B cell (primary cell): ENCODE data around the gene ELOB. TPM values are rescaled to one million over a fixed set of nuclear protein-coding genes. Genes with fewer than 3 reads are reported as not detected.

Experiments
- ATAC-seq: fragments of 200-7000 bp; cut with Tn5 transposase; one replicate; pipeline ENCODE4 v1.10.0; 2021; ENCODE audit warnings: low read depth, mild to moderate bottlenecking, moderate number of reproducible peaks, moderate library complexity
- CTCF ChIA-PET: fragments of 350-600 bp; sonication (Branson Sonifier 250); formaldehyde crosslinking; loops from one replicate; lab custom pipeline; 2021; ENCODE audit warnings: antibody characterized with exemption, inconsistent platforms; lab: Charles Lee
- POLR2A ChIA-PET: fragments of 350-600 bp; sonication (Branson Sonifier 250); formaldehyde crosslinking; loops from one replicate; lab custom pipeline; 2021; ENCODE audit warnings: antibody characterized with exemption; lab: Charles Lee
- DNase-seq: peaks from one replicate; pipeline ENCODE4 v3.0.0; 2013
- H2AFZ ChIP-seq: 2 replicates; pipeline ENCODE4 v1.6.1; 2012; ENCODE audit warnings: mild to moderate bottlenecking, low read depth, low read length; ENCODE audit not compliant: insufficient read depth, poor library complexity, severe bottlenecking
- H3K27ac ChIP-seq, 2 donors: 1 replicate in 1 of 2; 2 replicates in 1 of 2; pipeline ENCODE4 v1.5.1; 2012 to 2013; ENCODE audit warnings: low read length in 2 of 2, mild to moderate bottlenecking in 2 of 2, moderate library complexity in 1 of 2
- H3K27me3 ChIP-seq, 4 experiments: fragments of 200-600 bp in 1 of 4; sonication (generic) in 1 of 4; replicated peaks in 1 of 4; 1 replicate in 2 of 4; 2 replicates in 2 of 4; pipeline versions ENCODE4 v1.6.1 to v1.7.0; 2013 to 2016; ENCODE audit warnings: low read length in 3 of 4, mild to moderate bottlenecking in 2 of 4, mixed read lengths in 1 of 4, moderate library complexity in 1 of 4; ENCODE audit not compliant: insufficient read depth in 4 of 4, control insufficient read depth in 3 of 4; ENCODE audit errors: control extremely low read depth in 1 of 4
- H3K36me3 ChIP-seq, 2 experiments: replicated peaks in 1 of 2; 1 replicate in 1 of 2; 2 replicates in 1 of 2; pipeline versions ENCODE4 v1.6.1 to v1.7.1; 2013; ENCODE audit warnings: low read length in 1 of 2; ENCODE audit not compliant: insufficient read depth in 2 of 2, control insufficient read depth in 1 of 2; ENCODE audit errors: control extremely low read depth in 1 of 2, extremely low read depth in 1 of 2
- H3K4me1 ChIP-seq, 2 donors: fragments of 200-600 bp in 1 of 2; sonication (generic) in 1 of 2; 1 replicate in 1 of 2; 2 replicates in 1 of 2; pipeline versions ENCODE4 v1.5.1 to v1.6.1; 2013 to 2017; ENCODE audit warnings: low read length in 2 of 2; ENCODE audit not compliant: control insufficient read depth in 2 of 2, insufficient read depth in 2 of 2
- H3K4me2 ChIP-seq: replicated peaks from 2 replicates; pipeline ENCODE3; 2012; ENCODE audit warnings: mild to moderate bottlenecking, low read depth, low read length; ENCODE audit not compliant: poor library complexity, severe bottlenecking
- H3K4me3 ChIP-seq, 5 experiments: fragments of 200-600 bp in 1 of 5; sonication (generic) in 1 of 5; 1 replicate in 3 of 5; 2 replicates in 2 of 5; pipeline versions ENCODE4 v1.5.1 to v1.7.0; 2011 to 2016; ENCODE audit warnings: low read length in 4 of 5, mild to moderate bottlenecking in 4 of 5, low read depth in 2 of 5, control low read depth in 1 of 5, moderate library complexity in 1 of 5; ENCODE audit not compliant: insufficient read depth in 1 of 5; ENCODE audit errors: control extremely low read depth in 1 of 5, extremely low read depth in 1 of 5
- H3K79me2 ChIP-seq: fragments of 200-600 bp; sonication (generic); one replicate; pipeline ENCODE4 v1.6.0; 2016; ENCODE audit warnings: low read length; ENCODE audit not compliant: control insufficient read depth, insufficient read depth
- H3K9ac ChIP-seq: fragments of 200-600 bp; sonication (generic); 2 replicates; pipeline ENCODE4 v1.6.1; 2017; ENCODE audit warnings: mild to moderate bottlenecking, low read length, moderate library complexity
- H3K9me3 ChIP-seq, 3 donors: one replicate each; pipeline versions ENCODE4 v1.6.1 to v1.7.1; 2013; ENCODE audit warnings: low read length in 2 of 3; ENCODE audit not compliant: control insufficient read depth in 2 of 3, insufficient read depth in 1 of 3; ENCODE audit errors: control extremely low read depth in 1 of 3
- H4K20me1 ChIP-seq: 2 replicates; pipeline ENCODE4 v1.6.0; 2012; ENCODE audit warnings: mild to moderate bottlenecking, low read length; ENCODE audit not compliant: insufficient read depth, control insufficient read depth, poor library complexity, severe bottlenecking
- H3K27ac Mint-ChIP-seq: one replicate; pipeline ENCODE4 v1.8.0; 2021; ENCODE audit warnings: mixed read lengths
- H3K27me3 Mint-ChIP-seq: one replicate; pipeline ENCODE4 v1.8.0; 2021; ENCODE audit warnings: mixed read lengths
- H3K4me1 Mint-ChIP-seq: one replicate; pipeline ENCODE4 v1.8.0; 2021; ENCODE audit warnings: mixed read lengths
- H3K4me3 Mint-ChIP-seq: one replicate; pipeline ENCODE4 v1.8.0; 2021; ENCODE audit warnings: mixed read lengths
- H3K9me3 Mint-ChIP-seq: one replicate; pipeline ENCODE4 v1.8.0; 2022; ENCODE audit warnings: mixed read lengths; ENCODE audit not compliant: insufficient read depth
- CTCF ChIP-seq: fragments of 200-600 bp; IDR thresholded peaks from one replicate; pipeline ENCODE4 v1.8.0; 2022; ENCODE audit warnings: antibody characterized with exemption, mild to moderate bottlenecking
- EZH2 ChIP-seq: IDR thresholded peaks from 2 replicates; pipeline ENCODE4 v1.6.1; 2012; ENCODE audit warnings: borderline replicate concordance, low read depth, mild to moderate bottlenecking, moderate library complexity, low read length; ENCODE audit not compliant: insufficient read depth, poor library complexity, severe bottlenecking
- WGBS: methylation state at CpG from one replicate; pipeline ENCODE4 v1.1.5; 2013; ENCODE audit warnings: missing lambda C conversion rate; ENCODE audit not compliant: insufficient coverage; 5-methylcytosine and 5-hydroxymethylcytosine counted together
- intact Hi-C: fragments of 100-400 bp; cut with micrococcal nuclease; formaldehyde crosslinking; loops from one replicate; pipeline ENCODE4 v1.10.0; 2022
- polyA plus RNA-seq: library from polyadenylated mRNA; depleted of rRNA; stranded (reverse); fragments of >200 nt; gene quantifications from 2 replicates; pipeline ENCODE4 v1.2.3, GENCODE V29; 2012
- total RNA-seq, 2 donors: library from RNA; stranded (reverse); fragments of 120-200 nt in 1 of 2; gene quantifications; 1 replicate in 1 of 2; 2 replicates in 1 of 2; pipeline versions ENCODE4 v1.2.3 to v1.2.4, GENCODE V29; 2013 to 2022

ELOB gene
- total and polyA plus RNA-seq, 2 donors (not counting 1 experiment from before 2014, with no cell fraction given), result 93.1 to 136 TPM

- DNase-seq (peak; percentile 21), ATAC-seq (no peak)
- intact Hi-C loops, result no loop called here
- TF ChIP-seq CTCF (no peak), EZH2 (no peak)
- no peaks in the 10 kb centered on the region for H4K20me1 ChIP-seq
- H3K27me3 ChIP-seq, result peaks cover 0 to 36% (median 7%) of the 10 kb centered on the region in 4 experiments
- H3K27ac Mint-ChIP-seq, result no peak overlapping the region
- H3K9me3 Mint-ChIP-seq, result no peaks in the 10 kb centered on the region
- peaks cover 13% of the 10 kb centered on the region for H3K27me3 Mint-ChIP-seq
- H3K4me2 ChIP-seq, result peak overlapping the region; percentile 89
- H3K4me3 ChIP-seq, result peak overlapping the region in 4 of 5 experiments; percentile 14 to 54 (median 46)
- peak overlapping the region; percentile 85 for H3K4me3 Mint-ChIP-seq
- WGBS, result 66% methylated on average over 14 of the region's 15 CpGs
- H3K9ac ChIP-seq, result peak overlapping the region; percentile 57
- ChIA-PET POLR2A (no interaction called here), CTCF (no interaction called here)
- peaks cover 9% of the 10 kb centered on the region for H3K4me1 Mint-ChIP-seq
- peaks cover 0 to 6% (median 0%) of the 10 kb centered on the region in 3 donors for H3K9me3 ChIP-seq
- no peaks in the 10 kb centered on the region for H3K79me2 ChIP-seq
- H3K4me1 ChIP-seq, result peaks cover 7 to 17% of the 10 kb centered on the region in 2 donors
- H3K36me3 ChIP-seq, result no peaks in the 10 kb centered on the region
- peak overlapping the region; percentile 91 for H2AFZ ChIP-seq
- H3K27ac ChIP-seq, result no peak overlapping the region
Observed at GRCh38 chr16:2784358-2785100, 7.4 kb upstream of the ELOB start.

GRCh38 chr16:2783581-2784357 lies 6.7 kb upstream of the ELOB start:
- Mint-ChIP-seq H3K27ac (no peak overlapping the region), H3K4me3 (peak overlapping the region; percentile 39), H3K9me3 (no peaks in the 10 kb centered on the region), H3K4me1 (peaks cover 9% of the 10 kb centered on the region), H3K27me3 (peaks cover 12% of the 10 kb centered on the region)
- Histone ChIP-seq H3K27me3 (peaks cover 0 to 31% (median 6%) of the 10 kb centered on the region in 4 experiments), H3K4me3 (no peak overlapping the region), H3K36me3 (no peaks in the 10 kb centered on the region), H3K9ac (no peak overlapping the region), H3K27ac (no peak overlapping the region), H3K4me1 (peaks cover 7 to 23% of the 10 kb centered on the region in 2 donors), H3K4me2 (no peak overlapping the region), H3K9me3 (peaks cover 0 to 6% (median 0%) of the 10 kb centered on the region in 3 donors), H3K79me2 (peaks cover 4% of the 10 kb centered on the region), H2AFZ (no peak overlapping the region), H4K20me1 (no peaks in the 10 kb centered on the region)
- ATAC-seq (no peak), DNase-seq (no peak)
- POLR2A ChIA-PET, result no interaction called here
- CTCF ChIA-PET, result no interaction called here
- intact Hi-C loops, result no loop called here
- TF ChIP-seq EZH2 (no peak), CTCF (no peak)
- 97% methylated on average over 11 of the region's 15 CpGs for WGBS
